Activated CD8-positive, alpha-beta T cell treated with anti-CD3 and anti-CD28 coated beads for 36 hours (primary cell): Measurements from ENCODE around the gene WWC2. TPM values are rescaled to one million over a fixed set of nuclear protein-coding genes. Genes with fewer than 3 reads are reported as not detected.

Experiments
- ATAC-seq: fragments of 200-7000 bp; cut with Tn5 transposase; one replicate; pipeline ENCODE4 v1.10.0; 2021; ENCODE audit warnings: mild to moderate bottlenecking, moderate library complexity
- CTCF ChIA-PET: fragments of 350-600 bp; sonication (Branson Sonifier 250); formaldehyde crosslinking; loops from one replicate; lab custom pipeline; 2021; ENCODE audit warnings: antibody characterized with exemption; lab: Charles Lee
- POLR2A ChIA-PET: fragments of 350-600 bp; sonication (Branson Sonifier 250); formaldehyde crosslinking; loops from one replicate; lab custom pipeline; 2021; ENCODE audit warnings: antibody characterized with exemption; lab: Charles Lee
- DNase-seq: peaks from one replicate; pipeline ENCODE4 v3.0.0-alpha.2; 2020
- H3K27ac Mint-ChIP-seq: one replicate; pipeline ENCODE4 v1.8.0; 2021; ENCODE audit warnings: mild to moderate bottlenecking, mixed read lengths
- H3K27me3 Mint-ChIP-seq: one replicate; pipeline ENCODE4 v1.8.0; 2021; ENCODE audit warnings: mixed read lengths
- H3K36me3 Mint-ChIP-seq: one replicate; pipeline ENCODE4 v1.8.0; 2021; ENCODE audit warnings: low read depth, mixed read lengths
- H3K4me1 Mint-ChIP-seq: one replicate; pipeline ENCODE4 v1.8.0; 2021; ENCODE audit warnings: low read depth, mixed read lengths
- H3K4me3 Mint-ChIP-seq: one replicate; pipeline ENCODE4 v1.8.0; 2021; ENCODE audit warnings: mild to moderate bottlenecking, moderate library complexity, mixed read lengths
- H3K9me3 Mint-ChIP-seq: one replicate; pipeline ENCODE4 v1.8.0; 2021; ENCODE audit warnings: mixed read lengths
- CTCF ChIP-seq: fragments of 200-600 bp; IDR thresholded peaks from one replicate; pipeline ENCODE4 v1.8.0; 2022; ENCODE audit warnings: antibody characterized with exemption, mild to moderate bottlenecking
- intact Hi-C: fragments of 100-400 bp; cut with micrococcal nuclease; formaldehyde crosslinking; loops from one replicate; pipeline ENCODE4 v1.10.0; 2022
- total RNA-seq, 2 experiments: library from RNA; stranded (reverse); gene quantifications; one replicate each; pipeline ENCODE4 v1.2.3, GENCODE V29; 2021

The WWC2 gene
- total RNA-seq, 2 experiments from 2014 or later = 1.9 TPM

GRCh38 chr4:183337833-183338232, 238.8 kb downstream of the WWC2 start:
- CTCF ChIA-PET = no interaction called here

GRCh38 chr4:183342541-183343533, 243.8 kb downstream of the WWC2 start:
- DNase-seq = no peak
- H3K27ac Mint-ChIP-seq = no peak overlapping the region

More at GRCh38 chr4:183337833-183338232, 238.8 kb downstream of the WWC2 start:
- Mint-ChIP-seq H3K27me3 (peaks cover 19% of the 10 kb centered on the region), H3K4me3 (no peak overlapping the region), H3K4me1 (peaks cover 7% of the 10 kb centered on the region), H3K9me3 (peaks cover 1% of the 10 kb centered on the region), H3K36me3 (no peaks in the 10 kb centered on the region), H3K27ac (no peak overlapping the region)
- TF ChIP-seq CTCF = no peak
- ATAC-seq (no peak), DNase-seq (no peak)
- intact Hi-C loops = no loop called here
- POLR2A ChIA-PET = no interaction called here

GRCh38 chr4:183343730-183344129, 244.7 kb downstream of the WWC2 start:
- Mint-ChIP-seq H3K36me3 (no peaks in the 10 kb centered on the region), H3K4me3 (no peak overlapping the region), H3K27me3 (peaks cover 12% of the 10 kb centered on the region), H3K9me3 (no peaks in the 10 kb centered on the region), H3K4me1 (peaks cover 4% of the 10 kb centered on the region), H3K27ac (no peak overlapping the region)
- intact Hi-C loops = no loop called here
- CTCF ChIA-PET = no interaction called here
- TF ChIP-seq CTCF = no peak
- POLR2A ChIA-PET = no interaction called here
- ATAC-seq (no peak), DNase-seq (no peak)

More at GRCh38 chr4:183342541-183343533, 243.8 kb downstream of the WWC2 start:
- CTCF ChIA-PET = no interaction called here
- peak; percentile 45 for ATAC-seq
- Mint-ChIP-seq H3K4me1 (no peaks in the 10 kb centered on the region), H3K27me3 (peaks cover 12% of the 10 kb centered on the region), H3K9me3 (no peaks in the 10 kb centered on the region), H3K4me3 (no peak overlapping the region), H3K36me3 (no peaks in the 10 kb centered on the region)
- no peak for TF ChIP-seq CTCF
- intact Hi-C loops = no loop called here
- POLR2A ChIA-PET = interaction anchor here (1.0 kb wide), 1 partner anchor 64 kb away, joined by 3 read pairs; no protein-coding TSS in a partner anchor

GRCh38 chr4:183344523-183345255, 245.6 kb downstream of the WWC2 start:
- peaks cover 12% of the 10 kb centered on the region for H3K4me1 Mint-ChIP-seq
- POLR2A ChIA-PET = no interaction called here
- no peaks in the 10 kb centered on the region for H3K36me3 Mint-ChIP-seq
- H3K27ac Mint-ChIP-seq = no peak overlapping the region
- H3K27me3 Mint-ChIP-seq = peaks cover 12% of the 10 kb centered on the region
- TF ChIP-seq CTCF = no peak
- ATAC-seq = no peak
- H3K4me3 Mint-ChIP-seq = no peak overlapping the region
- CTCF ChIA-PET = no interaction called here
- DNase-seq = no peak
- intact Hi-C loops = no loop called here
- H3K9me3 Mint-ChIP-seq = no peaks in the 10 kb centered on the region
